SK-N-MC (cell line): ENCODE data around the gene WDR7.

Source experiments
- EZH2 ChIP-seq: fragments of 200-600 bp; sonication (generic); IDR thresholded peaks from one replicate; pipeline ENCODE4 v1.6.1; 2017; ENCODE audit warnings: antibody characterized with exemption
- FOXP2 ChIP-seq: optimal IDR thresholded peaks from 2 replicates; pipeline ENCODE3; 2011; ENCODE audit warnings: mild to moderate bottlenecking, moderate library complexity; ENCODE audit not compliant: insufficient read depth; ENCODE audit errors: extremely low read length, control extremely low read depth
- POLR2AphosphoS5 ChIP-seq: IDR thresholded peaks from 2 replicates; pipeline ENCODE4 v1.6.1; 2012; ENCODE audit warnings: mild to moderate bottlenecking, low read depth, low read length, borderline replicate concordance

DNA sequence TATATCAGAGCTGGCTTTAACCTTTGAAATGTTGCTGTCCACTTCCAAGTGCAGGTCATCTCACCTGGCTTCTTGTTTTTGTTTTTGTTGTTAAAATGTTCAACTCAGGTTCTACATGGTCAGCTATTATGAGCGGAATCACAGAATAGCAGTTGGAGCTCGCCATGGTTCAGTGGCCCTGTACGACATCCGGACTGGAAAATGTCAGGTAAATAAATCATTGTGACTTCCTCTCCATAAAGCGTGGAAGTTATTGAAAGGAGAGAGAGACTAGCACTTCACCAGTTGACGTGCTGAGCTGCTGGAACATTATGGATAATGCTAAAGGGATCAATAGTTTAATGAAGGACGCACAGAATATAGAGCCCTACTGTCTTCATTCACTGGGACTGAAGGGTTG is 311.2 kb downstream of the WDR7 start:
- TF ChIP-seq EZH2 (no peak), POLR2AphosphoS5 (no peak), FOXP2 (no peak)
